K562 (cell line): Measurements from ENCODE around the gene FOSL1. TPM values are rescaled to one million over a fixed set of nuclear protein-coding genes. Genes with fewer than 3 reads are reported as not detected.

ENCODE experiments used
- ATAC-seq: fragments of 200-7000 bp; cut with Tn5 transposase; 3 replicates; pipeline ENCODE4 v1.9.1; 2020; ENCODE audit warnings: moderate library complexity
- BruUV-seq: library from RNA; stranded (reverse); fragments of 400-500 nt; replicated peaks from 2 replicates; lab custom pipeline; 2021; lab: Mats Ljungman, UMichigan
- CTCF ChIA-PET: fragments of 300-600 bp; formaldehyde crosslinking; extraction: SDS; loops from one replicate; lab custom pipeline; 2021; ENCODE audit warnings: low intra/inter-chr PET ratio; lab: Yijun Ruan, JAX
- POLR2A ChIA-PET: fragments of 300-600, 350-650 bp; sonication (Branson Sonifier 250); formaldehyde crosslinking; extraction: SDS; loops from one replicate; lab custom pipeline; 2021; ENCODE audit warnings: antibody characterized with exemption, inconsistent platforms; lab: Yijun Ruan, JAX
- DNase-seq, 4 experiments: peaks; one replicate each; pipeline versions ENCODE4 v3.0.0 to v3.0.0-alpha.2; 2011 to 2018; ENCODE audit warnings: low spot score in 3 of 4, mixed read lengths in 3 of 4; ENCODE audit errors: extremely low read depth in 1 of 4
- FAIRE-seq: peaks from 2 replicates; lab custom pipeline; 2011; peaks lifted over from hg19 to GRCh38; lab: Jason Lieb, UNC
- H2AFZ ChIP-seq: 2 replicates; pipeline ENCODE4 v1.6.0; 2011; ENCODE audit warnings: low read depth, low read length, control low read depth, inconsistent platforms
- H3K27ac ChIP-seq: fragments of 200-600 bp; 3 replicates; pipeline ENCODE4 v1.8.0; 2011; ENCODE audit warnings: low read depth, mild to moderate bottlenecking, control low read depth, inconsistent platforms, low read length, moderate library complexity, mixed read lengths; ENCODE audit errors: extremely low read depth
- H3K27me3 ChIP-seq, 2 experiments: fragments of 300-600 bp in 1 of 2; 2 replicates in 1 of 2; 3 replicates in 1 of 2; pipeline versions ENCODE4 v1.6.0 to v1.8.0; 2011; ENCODE audit warnings: inconsistent platforms in 2 of 2, low read length in 2 of 2, mild to moderate bottlenecking in 1 of 2, mixed read lengths in 1 of 2, moderate library complexity in 1 of 2; ENCODE audit not compliant: control insufficient read depth in 2 of 2, insufficient read depth in 2 of 2
- H3K36me3 ChIP-seq: fragments of 300-600 bp; 3 replicates; pipeline ENCODE4 v1.8.0; 2011; ENCODE audit warnings: mild to moderate bottlenecking, low read length, inconsistent platforms; ENCODE audit not compliant: control insufficient read depth, insufficient read depth
- H3K4me1 ChIP-seq, 2 experiments: fragments of 200-600 bp in 1 of 2; replicated peaks in 1 of 2; 2 replicates in 1 of 2; 3 replicates in 1 of 2; pipeline versions ENCODE4 v1.5.1 to v1.8.0; 2011; ENCODE audit warnings: inconsistent platforms in 2 of 2, low read length in 2 of 2, mild to moderate bottlenecking in 1 of 2, mixed read lengths in 1 of 2, moderate library complexity in 1 of 2; ENCODE audit not compliant: control insufficient read depth in 2 of 2, insufficient read depth in 2 of 2
- H3K4me2 ChIP-seq: 2 replicates; pipeline ENCODE4 v1.6.1; 2011; ENCODE audit warnings: low read length, control low read depth, inconsistent platforms, mixed read lengths; ENCODE audit not compliant: insufficient read depth
- H3K4me3 ChIP-seq: fragments of 200-600 bp; sonication (generic), shearing (Covaris generic); 2 replicates; pipeline ENCODE4 v1.5.1; 2016; ENCODE audit warnings: control low read depth, inconsistent platforms
- H3K79me2 ChIP-seq: fragments of 200-600 bp; 3 replicates; pipeline ENCODE4 v1.8.0; 2011; ENCODE audit warnings: low read length, inconsistent platforms; ENCODE audit not compliant: control insufficient read depth, insufficient read depth
- H3K9ac ChIP-seq, 2 experiments: 2 replicates each; pipeline versions ENCODE4 v1.6.0 to v1.6.1; 2011; ENCODE audit warnings: low read depth in 2 of 2, low read length in 2 of 2, control low read depth in 1 of 2, inconsistent platforms in 1 of 2, mild to moderate bottlenecking in 1 of 2, mixed read lengths in 1 of 2; ENCODE audit not compliant: insufficient read depth in 1 of 2
- H3K9me1 ChIP-seq: one replicate; pipeline ENCODE4 v1.6.0; 2011; ENCODE audit warnings: inconsistent platforms, mild to moderate bottlenecking, low read length, moderate library complexity; ENCODE audit not compliant: control insufficient read depth, insufficient read depth
- H3K9me3 ChIP-seq: replicated peaks from 2 replicates; pipeline ENCODE4 v1.5.1; 2011; ENCODE audit warnings: low read depth, low read length, inconsistent platforms; ENCODE audit not compliant: control insufficient read depth, insufficient read depth
- H4K20me1 ChIP-seq: replicated peaks from 2 replicates; pipeline ENCODE4 v1.6.1; 2011; ENCODE audit warnings: low read length, inconsistent platforms, mixed read lengths; ENCODE audit not compliant: control insufficient read depth, insufficient read depth
- CBFA2T3 ChIP-seq: fragments of 450-650 bp; IDR thresholded peaks from 2 replicates; pipeline ENCODE4 v1.6.1; 2017
- ETV6 ChIP-seq, 3 experiments: fragments of 150-350 bp in 1 of 3; sonication (generic) in 1 of 3; formaldehyde crosslinking in 1 of 3; IDR thresholded peaks; 2 replicates each; pipeline versions ENCODE4 v1.6.1 to v1.8.0; 2014 to 2022; ENCODE audit warnings: borderline replicate concordance in 2 of 3, low read depth in 2 of 3, antibody characterized with exemption in 1 of 3, low read length in 1 of 3, mild to moderate bottlenecking in 1 of 3, missing genetic modification reagents in 1 of 3
- GABPB1 ChIP-seq: sonication (generic); formaldehyde crosslinking; IDR thresholded peaks from 2 replicates; pipeline ENCODE4 v1.8.0; 2022; ENCODE audit warnings: mild to moderate bottlenecking, missing genetic modification reagents
- GATAD2B ChIP-seq: fragments of 450-650 bp; IDR thresholded peaks from 2 replicates; pipeline ENCODE4 v1.6.1; 2017; ENCODE audit warnings: mild to moderate bottlenecking, borderline replicate concordance
- GMEB1 ChIP-seq: fragments of 250-450 bp; sonication (Bioruptor Pico); IDR thresholded peaks from 2 replicates; pipeline ENCODE4 v1.4.0; 2020; ENCODE audit warnings: mild to moderate bottlenecking
- KDM5B ChIP-seq: fragments of 200-600 bp; sonication (generic); IDR thresholded peaks from 2 replicates; pipeline ENCODE4 v1.6.1; 2012; ENCODE audit warnings: low read depth, mild to moderate bottlenecking, moderate library complexity, low read length, control low read depth, inconsistent platforms; ENCODE audit not compliant: insufficient replicate concordance
- NR2C1 ChIP-seq, 2 experiments: fragments of 450-650 bp; IDR thresholded peaks; 2 replicates each; pipeline ENCODE4 v1.6.1; 2017; ENCODE audit warnings: mild to moderate bottlenecking in 2 of 2, antibody characterized with exemption in 1 of 2, inconsistent platforms in 1 of 2, missing compliant biosample characterization in 1 of 2, missing genetic modification characterization in 1 of 2
- POLR2A ChIP-seq: fragments of 450-650 bp; conservative IDR thresholded peaks from 2 replicates; pipeline ENCODE4 v1.6.1; 2016
- POLR2G ChIP-seq: fragments of 200-400 bp; formaldehyde crosslinking; IDR thresholded peaks from 2 replicates; pipeline ENCODE4 v1.6.1; 2017; ENCODE audit warnings: low read depth, mild to moderate bottlenecking, antibody characterized with exemption, low read length, moderate library complexity
- RBM22 ChIP-seq: fragments of 200-400 bp; formaldehyde crosslinking; IDR thresholded peaks from 2 replicates; pipeline ENCODE4 v1.6.1; 2018; ENCODE audit warnings: low read length, low read depth; ENCODE audit not compliant: poor library complexity, severe bottlenecking
- SUPT5H ChIP-seq: fragments of 450-650 bp; IDR thresholded peaks from 2 replicates; pipeline ENCODE4 v1.6.1; 2016
- WHSC1 ChIP-seq: IDR thresholded peaks from one replicate; pipeline ENCODE4 v1.6.1; 2012; ENCODE audit warnings: low read length, control low read depth, inconsistent platforms
- ZKSCAN3 ChIP-seq: fragments of 250-450 bp; sonication (Bioruptor Pico); IDR thresholded peaks from 2 replicates; pipeline ENCODE4 v1.4.0; 2020
- WGBS: fragments of 100-300 bp; shearing (Covaris generic); methylation state at CpG from one replicate; pipeline ENCODE4 v1.1.6; 2016; ENCODE audit warnings: low coverage, mixed read lengths; ENCODE audit not compliant: insufficient coverage; ENCODE audit errors: missing lambda C conversion rate; 5-methylcytosine and 5-hydroxymethylcytosine counted together
- in situ Hi-C: fragments of 300-500 bp; cut with MboI; formaldehyde crosslinking; loops from 4 replicates; pipeline ENCODE4 v1.15.0; 2018; ENCODE audit warnings: inconsistent platforms, mixed read lengths
- intact Hi-C: fragments of 100-400 bp; cut with micrococcal nuclease; formaldehyde crosslinking; loops from 2 replicates; pipeline ENCODE4 v1.14.2; 2022
- polyA plus RNA-seq, 8 experiments: library from polyadenylated mRNA; depleted of rRNA in 4 of 8; stranded (reverse) in 5 of 8; unstranded in 3 of 8; fragments of >200 nt; fragmentation: Nextera tagmentation in 2 of 8; fragmentation: Illumina TruSeq in 1 of 8; extraction: Ambion mirVana in 2 of 8; extraction: Trizol in 1 of 8; gene quantifications; 2 replicates each; pipeline versions ENCODE4 v1.2.1 to v1.2.3, GENCODE V29; 2011 to 2014; ENCODE audit warnings: inconsistent platforms in 1 of 8, missing spikeins in 1 of 8
- total RNA-seq, 7 experiments: library from RNA; depleted of rRNA in 6 of 7; stranded (reverse); fragments of >200 nt in 6 of 7; fragmentation: Illumina TruSeq in 2 of 7; extraction: Trizol in 2 of 7; gene quantifications; 2 replicates each; pipeline versions ENCODE4 v1.2.1 to v1.2.3, GENCODE V29; 2011 to 2021; ENCODE audit warnings: low replicate concordance in 1 of 7
- TF ChIP-seq, protein P1 (sequence below): sonication (generic); formaldehyde crosslinking; IDR thresholded peaks from 2 replicates; pipeline ENCODE4 v1.8.1; 2023; ENCODE audit warnings: mild to moderate bottlenecking, missing genetic modification reagents

FOSL1 gene
- total and polyA plus RNA-seq, 9 of the 15 experiments (the other 6 are each of a cell fraction or from before 2014, with no cell fraction given), result 3.5 to 39.6 (median 10.0) TPM

DNA sequence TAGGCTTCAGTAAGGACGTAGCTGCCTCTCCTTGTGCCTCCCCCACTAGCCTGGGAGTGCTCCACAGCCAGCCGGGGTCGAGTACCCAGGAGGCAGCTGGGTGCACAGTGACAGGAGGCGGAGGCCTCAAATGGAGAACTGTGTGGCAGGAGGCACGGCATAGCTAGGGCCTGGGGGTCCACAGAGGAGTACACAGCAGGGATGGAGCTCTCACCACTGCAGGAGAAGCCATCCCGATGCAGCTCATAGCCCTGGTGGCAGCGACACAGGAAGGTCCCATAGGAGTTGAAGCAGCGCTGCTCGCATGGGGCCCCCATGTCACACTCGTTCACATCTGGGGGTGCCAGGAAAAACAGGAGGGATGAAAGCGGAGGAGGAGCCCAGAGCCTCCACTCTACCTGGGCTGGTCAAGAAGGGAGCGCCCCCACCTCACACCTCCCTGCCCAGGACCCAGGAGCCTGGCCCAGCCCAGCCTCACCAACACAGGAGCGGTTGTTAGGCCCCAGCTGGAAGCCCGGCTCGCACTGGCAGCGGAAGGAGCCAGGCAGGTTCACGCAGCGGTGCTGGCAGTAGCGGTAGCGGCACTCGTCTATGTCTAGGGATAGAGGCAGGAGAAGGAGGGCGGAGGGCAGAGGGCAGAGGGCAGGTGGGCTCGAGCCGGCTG lies 30.4 kb downstream of the FOSL1 start:
- Histone ChIP-seq H2AFZ (no peak overlapping the region), H3K79me2 (no peaks in the 10 kb centered on the region), H4K20me1 (no peaks in the 10 kb centered on the region), H3K36me3 (peaks cover 34% of the 10 kb centered on the region; the same call in 2 of the 3 replicates), H3K27ac (no peak overlapping the region), H3K27me3 (no peaks in the 10 kb centered on the region), H3K9me1 (no peaks in the 10 kb centered on the region), H3K9me3 (no peaks in the 10 kb centered on the region), H3K4me2 (no peak overlapping the region), H3K9ac (peak overlapping the region in 1 of 2 experiments; percentile 81; a peak in 2 of 4 replicates), H3K4me3 (no peak overlapping the region), H3K4me1 (peaks cover 23 to 71% of the 10 kb centered on the region in 2 experiments)
- intact Hi-C loops, result no loop called here
- in situ Hi-C loops, result no loop called here
- FAIRE-seq (no peak), DNase-seq (no peak), ATAC-seq (peak; percentile 2)
- 70% methylated on average over 19 of the region's 24 CpGs for WGBS
- BruUV-seq, result no TSS peak
- POLR2A ChIA-PET, result interaction anchor here (0.6 to 8.2 kb wide), 12 partner anchors 10 to 317 kb away, joined by 3 to 151 read pairs (median 4); partner anchors contain the start of genes CCDC85B, CFL1, CTSW and FIBP
- CTCF ChIA-PET, result no interaction called here
- no peak for TF ChIP-seq ZKSCAN3 (CRISPR knock-in tag)
- peak; percentile 14; the same call in 1 of the 2 replicates for TF ChIP-seq NR2C1 (IDR thresholded peaks at IDR 0.05)
- no peak for TF ChIP-seq NR2C1 (tag; IDR thresholded peaks at IDR 0.05)
- TF ChIP-seq, protein P1, sequence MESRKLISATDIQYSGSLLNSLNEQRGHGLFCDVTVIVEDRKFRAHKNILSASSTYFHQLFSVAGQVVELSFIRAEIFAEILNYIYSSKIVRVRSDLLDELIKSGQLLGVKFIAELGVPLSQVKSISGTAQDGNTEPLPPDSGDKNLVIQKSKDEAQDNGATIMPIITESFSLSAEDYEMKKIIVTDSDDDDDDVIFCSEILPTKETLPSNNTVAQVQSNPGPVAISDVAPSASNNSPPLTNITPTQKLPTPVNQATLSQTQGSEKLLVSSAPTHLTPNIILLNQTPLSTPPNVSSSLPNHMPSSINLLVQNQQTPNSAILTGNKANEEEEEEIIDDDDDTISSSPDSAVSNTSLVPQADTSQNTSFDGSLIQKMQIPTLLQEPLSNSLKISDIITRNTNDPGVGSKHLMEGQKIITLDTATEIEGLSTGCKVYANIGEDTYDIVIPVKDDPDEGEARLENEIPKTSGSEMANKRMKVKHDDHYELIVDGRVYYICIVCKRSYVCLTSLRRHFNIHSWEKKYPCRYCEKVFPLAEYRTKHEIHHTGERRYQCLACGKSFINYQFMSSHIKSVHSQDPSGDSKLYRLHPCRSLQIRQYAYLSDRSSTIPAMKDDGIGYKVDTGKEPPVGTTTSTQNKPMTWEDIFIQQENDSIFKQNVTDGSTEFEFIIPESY (CRISPR knock-in tag), result peak; percentile 55; the same call in 1 of the 2 replicates
- TF ChIP-seq POLR2G, result peak; percentile 89
- TF ChIP-seq GMEB1, result no peak
- peak; percentile 8 for TF ChIP-seq KDM5B
- TF ChIP-seq POLR2A, result peak; percentile 33; the same call in 1 of the 2 replicates
- TF ChIP-seq RBM22, result peak; percentile 74
- TF ChIP-seq ETV6 (IDR thresholded peaks at IDR 0.05; ENCODE audit: borderline replicate concordance in 1 of 2, low read depth in 2 of 2, low read length in 1 of 2), result no peak
- TF ChIP-seq ETV6 (CRISPR knock-in tag; IDR thresholded peaks at IDR 0.05; ENCODE audit: borderline replicate concordance), result no peak
- no peak for TF ChIP-seq WHSC1
- TF ChIP-seq CBFA2T3, result no peak
- TF ChIP-seq GABPB1, result 0 out of 2 replicates have a peak, but pooled peaks have one; percentile 5
- TF ChIP-seq GATAD2B, result no peak
- TF ChIP-seq SUPT5H, result 0 out of 2 replicates have a peak, but pooled peaks have one; percentile 31
